Peyer's patch (tissue), 4 donors: Measurements from ENCODE around the gene LINGO1. TPM values are rescaled to one million over a fixed set of nuclear protein-coding genes. Genes with fewer than 3 reads are reported as not detected.

Source experiments
- DNase-seq, 3 donors: peaks; one replicate each; pipeline ENCODE4 v3.0.0-alpha.2; 2017 to 2019
- H3K27ac ChIP-seq, 4 donors: fragments of 200-600 bp; sonication (generic); one replicate each; pipeline ENCODE4 v1.5.1; 2016 to 2019
- H3K27me3 ChIP-seq, 2 donors: fragments of 200-600 bp; sonication (generic); one replicate each; pipeline ENCODE4 v1.5.1; 2019
- H3K36me3 ChIP-seq, 3 donors: fragments of 200-600 bp; sonication (generic); one replicate each; pipeline ENCODE4 v1.5.1; 2016 to 2019
- H3K4me1 ChIP-seq, 4 donors: fragments of 200-600 bp; sonication (generic); one replicate each; pipeline ENCODE4 v1.5.1; 2016 to 2019
- H3K4me3 ChIP-seq, 4 donors: fragments of 200-600 bp; sonication (generic); 1 replicate in 3 of 4; 2 replicates in 1 of 4; pipeline ENCODE4 v1.5.1; 2016 to 2019; ENCODE audit warnings: mild to moderate bottlenecking in 1 of 4
- H3K9me3 ChIP-seq, 4 donors: fragments of 200-600 bp; sonication (generic); one replicate each; pipeline ENCODE4 v1.5.1; 2016 to 2019; ENCODE audit warnings: mild to moderate bottlenecking in 1 of 4
- CTCF ChIP-seq, 6 experiments: fragments of 450-650 bp in 4 of 6; fragments of 200-600 bp in 2 of 6; sonication (generic) in 1 of 6; IDR thresholded peaks; one replicate each; pipeline ENCODE4 v1.5.1; 2017 to 2019; ENCODE audit warnings: antibody characterized with exemption in 6 of 6, mild to moderate bottlenecking in 3 of 6, moderate library complexity in 1 of 6
- POLR2A ChIP-seq, 2 donors: fragments of 450-650 bp; IDR thresholded peaks; one replicate each; pipeline ENCODE4 v1.5.1; 2017; ENCODE audit warnings: antibody characterized with exemption in 2 of 2, mild to moderate bottlenecking in 2 of 2, moderate library complexity in 2 of 2
- total RNA-seq, 4 donors: library from RNA; depleted of rRNA; stranded (reverse); fragments of >200 nt; gene quantifications; one replicate each; pipeline ENCODE4 v1.1.0, GENCODE V29; 2016

Gene LINGO1
- total RNA-seq, 4 donors from 2014 or later = 3.0 TPM; not detected in 3

GRCh38 chr15:77580996-77581682 lies 51.6 kb downstream of the LINGO1 start:
- TF ChIP-seq CTCF (IDR thresholded peaks at IDR 0.05) (no peak), POLR2A (IDR thresholded peaks at IDR 0.05) (no peak)
- Histone ChIP-seq H3K4me1 (no peaks in the 10 kb centered on the region), H3K27me3 (no peaks in the 10 kb centered on the region), H3K27ac (no peak overlapping the region), H3K36me3 (no peaks in the 10 kb centered on the region), H3K9me3 (no peaks in the 10 kb centered on the region), H3K4me3 (no peak overlapping the region)
- DNase-seq = no peak

DNA sequence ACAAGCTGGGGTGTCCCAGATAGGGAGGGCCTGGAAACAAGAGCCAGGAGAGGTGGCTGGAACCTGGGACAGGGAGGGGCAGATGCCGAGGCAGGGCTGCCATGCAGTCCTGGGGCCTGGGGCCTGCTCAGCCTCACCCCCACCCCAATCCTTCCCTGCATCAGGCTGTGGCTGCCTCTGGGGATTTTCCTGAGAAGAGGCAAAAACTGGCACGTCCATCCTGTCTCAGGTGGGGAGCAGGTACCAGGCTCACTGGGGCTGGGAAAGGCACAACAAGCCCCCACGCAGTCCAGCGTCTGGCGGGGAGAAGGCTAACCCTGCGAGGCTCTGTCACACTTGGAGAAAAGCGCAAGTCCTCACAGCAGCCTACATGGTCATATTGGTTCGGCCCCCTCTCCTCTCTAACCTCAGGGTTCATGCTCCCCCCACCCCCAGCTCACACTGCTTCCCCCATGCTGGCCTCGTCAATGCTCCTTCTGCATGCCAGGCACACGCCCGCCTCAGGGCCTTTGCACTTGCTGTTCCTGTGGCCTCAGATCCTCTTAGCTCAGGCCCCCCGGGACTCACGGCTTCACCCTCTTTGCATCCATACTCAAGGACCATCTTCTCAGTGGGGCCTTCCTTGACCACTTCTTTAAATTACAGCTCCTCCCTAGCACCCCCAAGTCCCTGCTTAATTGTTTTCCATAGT lies 53.1 kb downstream of the LINGO1 start:
- Histone ChIP-seq H3K27me3 (no peaks in the 10 kb centered on the region), H3K36me3 (no peaks in the 10 kb centered on the region), H3K4me1 (no peaks in the 10 kb centered on the region), H3K4me3 (no peak overlapping the region), H3K27ac (no peak overlapping the region), H3K9me3 (no peaks in the 10 kb centered on the region)
- DNase-seq = no peak
- TF ChIP-seq POLR2A (IDR thresholded peaks at IDR 0.05) (no peak), CTCF (IDR thresholded peaks at IDR 0.05) (no peak)

- Histone ChIP-seq H3K27me3 (no peaks in the 10 kb centered on the region), H3K4me3 (no peak overlapping the region), H3K4me1 (no peaks in the 10 kb centered on the region), H3K27ac (no peak overlapping the region), H3K9me3 (no peaks in the 10 kb centered on the region), H3K36me3 (no peaks in the 10 kb centered on the region)
- TF ChIP-seq CTCF (IDR thresholded peaks at IDR 0.05) (no peak), POLR2A (IDR thresholded peaks at IDR 0.05) (no peak)
- no peak for DNase-seq
These were observed 53.9 kb downstream of the LINGO1 start for GRCh38 chr15:77578641-77579372.

- H3K4me3 ChIP-seq = no peak overlapping the region
- no peak for TF ChIP-seq POLR2A (IDR thresholded peaks at IDR 0.05)
- no peak for TF ChIP-seq CTCF (IDR thresholded peaks at IDR 0.05)
- no peaks in the 10 kb centered on the region for H3K9me3 ChIP-seq
- H3K27ac ChIP-seq = no peak overlapping the region
- no peaks in the 10 kb centered on the region for H3K27me3 ChIP-seq
- DNase-seq = no peak
- H3K36me3 ChIP-seq = no peaks in the 10 kb centered on the region
- no peaks in the 10 kb centered on the region for H3K4me1 ChIP-seq
These were observed 55.3 kb downstream of the LINGO1 start for GRCh38 chr15:77577366-77577950.

- Histone ChIP-seq H3K4me3 (no peak overlapping the region), H3K9me3 (no peaks in the 10 kb centered on the region), H3K36me3 (no peaks in the 10 kb centered on the region), H3K27me3 (no peaks in the 10 kb centered on the region), H3K27ac (no peak overlapping the region), H3K4me1 (no peaks in the 10 kb centered on the region)
- TF ChIP-seq CTCF (IDR thresholded peaks at IDR 0.05) (no peak), POLR2A (IDR thresholded peaks at IDR 0.05) (no peak)
- no peak for DNase-seq
These were observed 56.2 kb downstream of the LINGO1 start for GRCh38 chr15:77576538-77576937.
